K562 (cell line): Measurements from ENCODE around the gene FAM83B. TPM values are rescaled to one million over a fixed set of nuclear protein-coding genes. Genes with fewer than 3 reads are reported as not detected.

Experiments
- ATAC-seq: fragments of 200-7000 bp; cut with Tn5 transposase; 3 replicates; pipeline ENCODE4 v1.9.1; 2020; ENCODE audit warnings: moderate library complexity
- BruUV-seq: library from RNA; stranded (reverse); fragments of 400-500 nt; replicated peaks from 2 replicates; lab custom pipeline; 2021; lab: Mats Ljungman, UMichigan
- CTCF ChIA-PET: fragments of 300-600 bp; formaldehyde crosslinking; extraction: SDS; loops from one replicate; lab custom pipeline; 2021; ENCODE audit warnings: low intra/inter-chr PET ratio; lab: Yijun Ruan, JAX
- POLR2A ChIA-PET: fragments of 300-600, 350-650 bp; sonication (Branson Sonifier 250); formaldehyde crosslinking; extraction: SDS; loops from one replicate; lab custom pipeline; 2021; ENCODE audit warnings: antibody characterized with exemption, inconsistent platforms; lab: Yijun Ruan, JAX
- DNase-seq, 4 experiments: peaks; one replicate each; pipeline versions ENCODE4 v3.0.0 to v3.0.0-alpha.2; 2011 to 2018; ENCODE audit warnings: low spot score in 3 of 4, mixed read lengths in 3 of 4; ENCODE audit errors: extremely low read depth in 1 of 4
- FAIRE-seq: peaks from 2 replicates; lab custom pipeline; 2011; peaks lifted over from hg19 to GRCh38; lab: Jason Lieb, UNC
- H2AFZ ChIP-seq: 2 replicates; pipeline ENCODE4 v1.6.0; 2011; ENCODE audit warnings: low read depth, low read length, control low read depth, inconsistent platforms
- H3K27ac ChIP-seq: fragments of 200-600 bp; 3 replicates; pipeline ENCODE4 v1.8.0; 2011; ENCODE audit warnings: low read depth, mild to moderate bottlenecking, control low read depth, inconsistent platforms, low read length, moderate library complexity, mixed read lengths; ENCODE audit errors: extremely low read depth
- H3K27me3 ChIP-seq, 2 experiments: fragments of 300-600 bp in 1 of 2; 2 replicates in 1 of 2; 3 replicates in 1 of 2; pipeline versions ENCODE4 v1.6.0 to v1.8.0; 2011; ENCODE audit warnings: inconsistent platforms in 2 of 2, low read length in 2 of 2, mild to moderate bottlenecking in 1 of 2, mixed read lengths in 1 of 2, moderate library complexity in 1 of 2; ENCODE audit not compliant: control insufficient read depth in 2 of 2, insufficient read depth in 2 of 2
- H3K36me3 ChIP-seq: fragments of 300-600 bp; 3 replicates; pipeline ENCODE4 v1.8.0; 2011; ENCODE audit warnings: mild to moderate bottlenecking, low read length, inconsistent platforms; ENCODE audit not compliant: control insufficient read depth, insufficient read depth
- H3K4me1 ChIP-seq, 2 experiments: fragments of 200-600 bp in 1 of 2; replicated peaks in 1 of 2; 2 replicates in 1 of 2; 3 replicates in 1 of 2; pipeline versions ENCODE4 v1.5.1 to v1.8.0; 2011; ENCODE audit warnings: inconsistent platforms in 2 of 2, low read length in 2 of 2, mild to moderate bottlenecking in 1 of 2, mixed read lengths in 1 of 2, moderate library complexity in 1 of 2; ENCODE audit not compliant: control insufficient read depth in 2 of 2, insufficient read depth in 2 of 2
- H3K4me2 ChIP-seq: 2 replicates; pipeline ENCODE4 v1.6.1; 2011; ENCODE audit warnings: low read length, control low read depth, inconsistent platforms, mixed read lengths; ENCODE audit not compliant: insufficient read depth
- H3K4me3 ChIP-seq: fragments of 200-600 bp; sonication (generic), shearing (Covaris generic); 2 replicates; pipeline ENCODE4 v1.5.1; 2016; ENCODE audit warnings: control low read depth, inconsistent platforms
- H3K79me2 ChIP-seq: fragments of 200-600 bp; 3 replicates; pipeline ENCODE4 v1.8.0; 2011; ENCODE audit warnings: low read length, inconsistent platforms; ENCODE audit not compliant: control insufficient read depth, insufficient read depth
- H3K9ac ChIP-seq, 2 experiments: 2 replicates each; pipeline versions ENCODE4 v1.6.0 to v1.6.1; 2011; ENCODE audit warnings: low read depth in 2 of 2, low read length in 2 of 2, control low read depth in 1 of 2, inconsistent platforms in 1 of 2, mild to moderate bottlenecking in 1 of 2, mixed read lengths in 1 of 2; ENCODE audit not compliant: insufficient read depth in 1 of 2
- H3K9me1 ChIP-seq: one replicate; pipeline ENCODE4 v1.6.0; 2011; ENCODE audit warnings: inconsistent platforms, mild to moderate bottlenecking, low read length, moderate library complexity; ENCODE audit not compliant: control insufficient read depth, insufficient read depth
- H3K9me3 ChIP-seq: replicated peaks from 2 replicates; pipeline ENCODE4 v1.5.1; 2011; ENCODE audit warnings: low read depth, low read length, inconsistent platforms; ENCODE audit not compliant: control insufficient read depth, insufficient read depth
- H4K20me1 ChIP-seq: replicated peaks from 2 replicates; pipeline ENCODE4 v1.6.1; 2011; ENCODE audit warnings: low read length, inconsistent platforms, mixed read lengths; ENCODE audit not compliant: control insufficient read depth, insufficient read depth
- BDP1 ChIP-seq: IDR thresholded peaks from 3 replicates; pipeline ENCODE4 v1.6.1; 2011; ENCODE audit not compliant: insufficient read length, insufficient read depth
- ERF ChIP-seq: fragments of 450-650 bp; formaldehyde crosslinking; IDR thresholded peaks from 2 replicates; pipeline ENCODE4 v1.4.0; 2020; ENCODE audit warnings: mild to moderate bottlenecking, mixed read lengths
- FOXA1 ChIP-seq: fragments of 450-650 bp; IDR thresholded peaks from 2 replicates; pipeline ENCODE4 v1.6.1; 2016; ENCODE audit warnings: mild to moderate bottlenecking, borderline replicate concordance
- FOXM1 ChIP-seq, 2 experiments: fragments of 450-650 bp in 1 of 2; sonication (generic) in 1 of 2; formaldehyde crosslinking in 1 of 2; IDR thresholded peaks; 2 replicates each; pipeline versions ENCODE4 v1.6.1 to v1.9.0; 2017 to 2022; ENCODE audit warnings: low read depth in 2 of 2, mild to moderate bottlenecking in 2 of 2, missing genetic modification reagents in 1 of 2, moderate library complexity in 1 of 2
- KDM1A ChIP-seq, 2 experiments: fragments of 450-650 bp; IDR thresholded peaks; 2 replicates each; pipeline ENCODE4 v1.6.1; 2016; ENCODE audit warnings: mild to moderate bottlenecking in 2 of 2
- LEF1 ChIP-seq: fragments of 450-650 bp; IDR thresholded peaks from 2 replicates; pipeline ENCODE4 v1.6.1; 2016; ENCODE audit warnings: mild to moderate bottlenecking
- MAFK ChIP-seq: IDR thresholded peaks from 2 replicates; pipeline ENCODE4 v1.6.1; 2011; ENCODE audit warnings: low read length, improper control_type of control experiment
- MYNN ChIP-seq, 2 experiments: sonication (generic); formaldehyde crosslinking in 1 of 2; IDR thresholded peaks; 2 replicates each; pipeline versions ENCODE4 v1.5.0 to v1.6.1; 2016 to 2020; ENCODE audit warnings: antibody characterized with exemption in 1 of 2, missing genetic modification reagents in 1 of 2
- PHB ChIP-seq: fragments of 250-450 bp; sonication (Bioruptor Pico); IDR thresholded peaks from 2 replicates; pipeline ENCODE4 v1.5.0; 2021
- XRCC5 ChIP-seq: fragments of 200-400 bp; formaldehyde crosslinking; IDR thresholded peaks from 2 replicates; pipeline ENCODE4 v1.6.1; 2017; ENCODE audit warnings: low read depth, mild to moderate bottlenecking, low read length
- YY1 ChIP-seq, 3 experiments: IDR thresholded peaks; 2 replicates each; pipeline ENCODE4 v1.6.1; 2011; ENCODE audit warnings: low read length in 2 of 3, mild to moderate bottlenecking in 2 of 3, moderate library complexity in 2 of 3, borderline replicate concordance in 1 of 3, control low read depth in 1 of 3, low read depth in 1 of 3; ENCODE audit not compliant: insufficient read depth in 3 of 3, insufficient replicate concordance in 2 of 3, control insufficient read depth in 1 of 3, insufficient read length in 1 of 3; ENCODE audit errors: extremely low read depth in 1 of 3
- ZNF146 ChIP-seq: IDR thresholded peaks from one replicate; pipeline ENCODE4 v1.6.1; 2018; ENCODE audit warnings: missing compliant biosample characterization; ENCODE audit not compliant: unreplicated experiment
- ZNF174 ChIP-seq: fragments of 250-450 bp; sonication (Bioruptor Pico); IDR thresholded peaks from 2 replicates; pipeline ENCODE4 v1.4.0; 2020; ENCODE audit warnings: mild to moderate bottlenecking
- ZNF253 ChIP-seq: fragments of 250-450 bp; sonication (Bioruptor Pico); conservative IDR thresholded peaks from 2 replicates; pipeline ENCODE4 v1.6.1; 2021; ENCODE audit warnings: mild to moderate bottlenecking
- ZNF263 ChIP-seq: sonication (generic); formaldehyde crosslinking; IDR thresholded peaks from 2 replicates; pipeline ENCODE4 v1.8.0; 2022; ENCODE audit warnings: mild to moderate bottlenecking, missing genetic modification reagents, borderline replicate concordance
- ZNF282 ChIP-seq: sonication (generic); formaldehyde crosslinking; IDR thresholded peaks from 2 replicates; pipeline ENCODE4 v1.8.1; 2023; ENCODE audit warnings: missing genetic modification reagents
- WGBS: fragments of 100-300 bp; shearing (Covaris generic); methylation state at CpG from one replicate; pipeline ENCODE4 v1.1.6; 2016; ENCODE audit warnings: low coverage, mixed read lengths; ENCODE audit not compliant: insufficient coverage; ENCODE audit errors: missing lambda C conversion rate; 5-methylcytosine and 5-hydroxymethylcytosine counted together
- in situ Hi-C: fragments of 300-500 bp; cut with MboI; formaldehyde crosslinking; loops from 4 replicates; pipeline ENCODE4 v1.15.0; 2018; ENCODE audit warnings: inconsistent platforms, mixed read lengths
- intact Hi-C: fragments of 100-400 bp; cut with micrococcal nuclease; formaldehyde crosslinking; loops from 2 replicates; pipeline ENCODE4 v1.14.2; 2022
- polyA plus RNA-seq, 8 experiments: library from polyadenylated mRNA; depleted of rRNA in 4 of 8; stranded (reverse) in 5 of 8; unstranded in 3 of 8; fragments of >200 nt; fragmentation: Nextera tagmentation in 2 of 8; fragmentation: Illumina TruSeq in 1 of 8; extraction: Ambion mirVana in 2 of 8; extraction: Trizol in 1 of 8; gene quantifications; 2 replicates each; pipeline versions ENCODE4 v1.2.1 to v1.2.3, GENCODE V29; 2011 to 2014; ENCODE audit warnings: inconsistent platforms in 1 of 8, missing spikeins in 1 of 8
- total RNA-seq, 7 experiments: library from RNA; depleted of rRNA in 6 of 7; stranded (reverse); fragments of >200 nt in 6 of 7; fragmentation: Illumina TruSeq in 2 of 7; extraction: Trizol in 2 of 7; gene quantifications; 2 replicates each; pipeline versions ENCODE4 v1.2.1 to v1.2.3, GENCODE V29; 2011 to 2021; ENCODE audit warnings: low replicate concordance in 1 of 7
- TF ChIP-seq, protein P1 (sequence below): sonication (generic); formaldehyde crosslinking; IDR thresholded peaks from 2 replicates; pipeline ENCODE4 v1.8.0; 2022; ENCODE audit warnings: mild to moderate bottlenecking, missing genetic modification reagents

The FAM83B gene
- total and polyA plus RNA-seq, 9 of the 15 experiments (the other 6 are each of a cell fraction or from before 2014, with no cell fraction given), result not detected

DNA sequence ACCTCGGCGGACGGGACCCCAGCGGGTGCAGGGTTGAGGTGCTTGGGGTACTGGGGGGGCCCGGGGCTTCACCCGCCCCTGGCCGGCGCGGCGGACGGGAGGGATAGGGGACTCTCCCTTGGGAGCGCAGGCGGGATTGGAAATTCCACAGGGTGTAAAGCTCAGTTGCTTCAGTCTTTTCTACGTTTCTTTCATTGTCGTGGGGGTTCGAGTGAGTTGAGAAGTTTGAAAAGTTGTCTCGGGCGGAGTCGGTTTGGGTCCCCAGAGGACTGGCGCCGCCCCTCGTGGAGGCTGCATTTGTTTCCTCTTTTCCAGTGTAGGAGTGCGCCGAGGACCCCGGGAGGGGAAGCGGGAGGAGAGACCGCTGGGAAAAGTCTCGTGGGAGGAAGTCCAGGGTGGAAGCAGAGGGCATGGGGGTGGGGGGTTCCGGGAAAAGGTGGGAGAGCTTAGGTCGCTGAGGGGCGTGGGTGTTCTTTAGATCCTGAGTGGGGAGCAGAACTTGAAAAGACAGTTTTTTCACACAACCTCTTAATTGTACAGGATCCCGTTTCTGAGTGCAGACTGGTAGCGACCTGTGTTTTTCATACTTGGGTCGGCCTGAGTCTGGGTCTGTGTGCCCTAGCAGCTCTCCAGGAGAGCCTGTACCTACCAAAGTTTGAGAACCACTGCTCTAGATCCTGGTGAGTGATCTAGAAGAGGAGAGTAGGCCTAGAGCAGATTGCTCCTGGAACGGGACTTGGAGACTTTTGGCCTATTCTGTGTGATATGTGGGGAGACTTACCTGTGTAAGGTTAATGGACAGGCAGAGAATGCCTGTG, 495 bp downstream of the FAM83B start:
- 6% methylated on average over 26 of the region's 35 CpGs for WGBS
- Histone ChIP-seq H3K36me3 (no peaks in the 10 kb centered on the region), H3K27ac (no peak overlapping the region), H2AFZ (no peak overlapping the region), H3K4me2 (no peak overlapping the region), H3K9me3 (no peaks in the 10 kb centered on the region), H3K79me2 (no peaks in the 10 kb centered on the region), H3K4me1 (no peaks in the 10 kb centered on the region), H3K27me3 (no peaks in the 10 kb centered on the region), H4K20me1 (no peaks in the 10 kb centered on the region), H3K4me3 (no peak overlapping the region), H3K9me1 (no peaks in the 10 kb centered on the region), H3K9ac (no peak overlapping the region)
- intact Hi-C loops, result no loop called here
- no TSS peak for BruUV-seq
- ATAC-seq (no peak), FAIRE-seq (no peak), DNase-seq (no peak)
- in situ Hi-C loops, result no loop called here
- CTCF ChIA-PET, result no interaction called here
- POLR2A ChIA-PET, result no interaction called here
- TF ChIP-seq ZNF253 (CRISPR knock-in tag) (no peak), LEF1 (no peak), FOXA1 (no peak), MYNN (IDR thresholded peaks at IDR 0.05) (no peak), MYNN (CRISPR knock-in tag; IDR thresholded peaks at IDR 0.05) (no peak), FOXM1 (IDR thresholded peaks at IDR 0.05; ENCODE audit: low read depth) (no peak), FOXM1 (CRISPR knock-in tag; IDR thresholded peaks at IDR 0.05; ENCODE audit: low read depth) (no peak), MAFK (no peak), XRCC5 (no peak), ZNF174 (CRISPR knock-in tag) (no peak), ZNF146 (CRISPR knock-in tag) (no peak), ZNF282 (CRISPR knock-in tag) (no peak), ERF (no peak), BDP1 (no peak), PHB (CRISPR knock-in tag) (no peak), ZNF263 (CRISPR knock-in tag) (no peak), YY1 (IDR thresholded peaks at IDR 0.05; ENCODE audit: borderline replicate concordance in 1 of 3, control insufficient read depth in 1 of 3, extremely low read depth in 1 of 3, insufficient read depth in 3 of 3, insufficient read length in 1 of 3, insufficient replicate concordance in 2 of 3, low read depth in 1 of 3, low read length in 2 of 3) (no peak), KDM1A (IDR thresholded peaks at IDR 0.05) (no peak)
- TF ChIP-seq, protein P1, sequence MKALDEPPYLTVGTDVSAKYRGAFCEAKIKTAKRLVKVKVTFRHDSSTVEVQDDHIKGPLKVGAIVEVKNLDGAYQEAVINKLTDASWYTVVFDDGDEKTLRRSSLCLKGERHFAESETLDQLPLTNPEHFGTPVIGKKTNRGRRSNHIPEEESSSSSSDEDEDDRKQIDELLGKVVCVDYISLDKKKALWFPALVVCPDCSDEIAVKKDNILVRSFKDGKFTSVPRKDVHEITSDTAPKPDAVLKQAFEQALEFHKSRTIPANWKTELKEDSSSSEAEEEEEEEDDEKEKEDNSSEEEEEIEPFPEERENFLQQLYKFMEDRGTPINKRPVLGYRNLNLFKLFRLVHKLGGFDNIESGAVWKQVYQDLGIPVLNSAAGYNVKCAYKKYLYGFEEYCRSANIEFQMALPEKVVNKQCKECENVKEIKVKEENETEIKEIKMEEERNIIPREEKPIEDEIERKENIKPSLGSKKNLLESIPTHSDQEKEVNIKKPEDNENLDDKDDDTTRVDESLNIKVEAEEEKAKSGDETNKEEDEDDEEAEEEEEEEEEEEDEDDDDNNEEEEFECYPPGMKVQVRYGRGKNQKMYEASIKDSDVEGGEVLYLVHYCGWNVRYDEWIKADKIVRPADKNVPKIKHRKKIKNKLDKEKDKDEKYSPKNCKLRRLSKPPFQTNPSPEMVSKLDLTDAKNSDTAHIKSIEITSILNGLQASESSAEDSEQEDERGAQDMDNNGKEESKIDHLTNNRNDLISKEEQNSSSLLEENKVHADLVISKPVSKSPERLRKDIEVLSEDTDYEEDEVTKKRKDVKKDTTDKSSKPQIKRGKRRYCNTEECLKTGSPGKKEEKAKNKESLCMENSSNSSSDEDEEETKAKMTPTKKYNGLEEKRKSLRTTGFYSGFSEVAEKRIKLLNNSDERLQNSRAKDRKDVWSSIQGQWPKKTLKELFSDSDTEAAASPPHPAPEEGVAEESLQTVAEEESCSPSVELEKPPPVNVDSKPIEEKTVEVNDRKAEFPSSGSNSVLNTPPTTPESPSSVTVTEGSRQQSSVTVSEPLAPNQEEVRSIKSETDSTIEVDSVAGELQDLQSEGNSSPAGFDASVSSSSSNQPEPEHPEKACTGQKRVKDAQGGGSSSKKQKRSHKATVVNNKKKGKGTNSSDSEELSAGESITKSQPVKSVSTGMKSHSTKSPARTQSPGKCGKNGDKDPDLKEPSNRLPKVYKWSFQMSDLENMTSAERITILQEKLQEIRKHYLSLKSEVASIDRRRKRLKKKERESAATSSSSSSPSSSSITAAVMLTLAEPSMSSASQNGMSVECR (CRISPR knock-in tag), result no peak
